Fibroblast of skin of right biceps (primary cell): Measurements from ENCODE around the gene SAT1.

Experiments used
- DNase-seq: peaks from one replicate; pipeline ENCODE4 v3.0.0-alpha.2; 2013

Gene SAT1

GRCh38 chrX:23811656-23812055, 28.7 kb downstream of the SAT1 start:
- no peak for DNase-seq

GRCh38 chrX:23813808-23814207, 30.8 kb downstream of the SAT1 start:
- no peak for DNase-seq

DNA sequence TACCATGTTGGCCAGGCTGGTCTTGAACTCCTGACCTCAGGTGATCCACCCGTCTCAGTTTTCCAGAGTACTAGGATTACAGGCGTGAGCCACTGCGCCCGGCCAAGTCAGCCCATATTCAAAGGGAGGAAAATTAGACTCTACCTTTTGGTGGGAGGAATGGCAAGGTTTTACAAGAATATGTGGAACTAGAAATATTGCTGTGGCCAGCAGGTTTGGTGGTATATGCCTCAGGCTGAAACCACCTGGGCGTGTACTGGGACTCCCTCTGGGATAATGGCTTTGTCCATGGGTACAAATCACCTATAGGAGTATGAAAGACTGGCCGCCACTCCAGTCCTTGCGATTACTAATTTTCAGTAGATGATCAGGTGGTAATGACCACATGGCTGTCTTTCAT, 32.4 kb downstream of the SAT1 start:
- DNase-seq, result no peak

DNA sequence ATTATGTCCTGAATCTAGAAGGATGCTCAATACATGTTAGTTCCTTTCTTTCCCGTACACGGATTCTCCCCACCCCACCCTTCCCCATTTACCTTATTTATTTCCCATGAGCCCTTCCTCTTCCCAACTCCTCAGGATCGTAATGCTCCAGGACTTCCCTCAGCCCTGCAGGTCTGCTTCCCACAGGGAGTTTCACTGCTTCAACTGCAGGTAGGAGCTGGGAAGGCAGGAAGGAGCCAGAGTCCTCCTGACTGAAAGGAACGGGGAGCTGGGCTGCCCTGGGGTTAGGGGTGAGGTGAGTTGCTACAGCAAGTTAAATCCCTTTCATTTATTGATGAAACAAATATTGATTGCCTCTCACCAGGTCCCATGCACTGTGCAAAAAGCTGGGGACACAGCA, 33.2 kb downstream of the SAT1 start:
- DNase-seq, result no peak

- DNase-seq, result no peak
Measured at GRCh38 chrX:23817979-23818336, 35.0 kb downstream of the SAT1 start.

GRCh38 chrX:23819385-23820234, 36.6 kb downstream of the SAT1 start:
- peak; percentile 31 for DNase-seq

DNA sequence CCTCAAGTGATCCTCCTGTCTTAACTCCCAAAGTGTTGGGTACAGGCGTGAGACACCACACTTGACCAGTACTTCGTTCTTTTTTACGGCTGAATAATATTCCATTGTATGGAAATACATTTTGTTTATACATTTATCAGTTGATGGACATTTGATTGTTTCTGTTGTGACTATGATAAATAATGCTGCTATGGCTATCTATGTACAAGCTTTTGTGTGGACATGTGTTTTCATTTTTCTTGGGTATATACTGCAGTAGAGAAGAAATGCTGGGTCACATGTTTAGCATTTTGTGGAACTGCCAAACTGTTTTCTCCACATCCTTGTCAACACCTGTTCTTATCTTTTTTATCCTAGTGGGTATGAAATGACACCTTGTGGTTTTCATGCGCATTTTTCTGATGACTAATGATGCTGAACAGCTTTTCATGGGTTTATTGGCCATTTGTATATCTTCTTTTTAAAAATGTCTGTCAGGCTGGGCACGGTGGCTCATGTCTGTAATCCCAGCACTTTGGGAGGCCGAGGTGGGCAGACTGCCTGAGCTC, 37.3 kb downstream of the SAT1 start:
- DNase-seq, result no peak

GRCh38 chrX:23821847-23822246, 38.9 kb downstream of the SAT1 start:
- DNase-seq, result no peak

DNA sequence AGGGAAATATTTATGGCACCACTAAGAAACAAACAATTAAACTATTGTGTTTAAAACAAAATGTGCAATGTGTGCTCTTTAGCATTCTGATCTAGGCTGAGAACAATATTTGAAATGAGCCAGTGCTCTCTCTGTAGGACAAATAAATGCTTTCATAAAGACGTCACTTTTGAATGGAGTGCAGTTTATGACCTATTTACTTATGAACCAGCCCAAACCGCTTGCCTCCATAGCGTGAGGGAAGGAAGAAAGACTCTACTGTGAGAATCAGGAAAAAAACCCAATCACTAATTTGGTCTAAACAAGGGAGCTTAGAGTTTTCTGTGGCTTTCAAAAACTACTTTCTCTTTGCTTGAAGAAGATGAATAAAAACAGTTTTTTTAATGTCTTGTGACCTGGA, 39.4 kb downstream of the SAT1 start:
- no peak for DNase-seq

GRCh38 chrX:23822841-23823240, 39.9 kb downstream of the SAT1 start:
- DNase-seq, result no peak

GRCh38 chrX:23825675-23826074, 42.7 kb downstream of the SAT1 start:
- DNase-seq, result no peak

- no peak for DNase-seq
Measured at GRCh38 chrX:23826216-23826615, 43.2 kb downstream of the SAT1 start.

GRCh38 chrX:23826653-23827052, 43.7 kb downstream of the SAT1 start:
- DNase-seq, result no peak

DNA sequence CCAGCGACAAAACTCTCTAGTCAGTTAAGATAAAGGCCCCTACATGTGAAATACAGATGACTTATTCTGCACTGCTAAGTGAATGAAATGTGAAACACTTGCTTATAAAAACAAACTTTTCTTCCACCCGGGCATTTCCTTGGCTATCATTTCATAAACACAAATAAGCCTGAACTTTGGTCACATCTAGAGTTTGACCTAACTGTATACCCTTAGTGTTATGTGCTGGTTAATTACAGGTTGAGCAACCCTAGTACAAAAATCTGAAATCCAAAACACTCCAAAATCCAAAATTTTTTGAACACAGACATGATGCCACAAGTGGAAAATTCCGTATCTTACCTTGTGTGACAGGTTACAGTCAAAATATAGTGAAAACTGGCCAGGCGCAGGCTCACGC, 45.9 kb downstream of the SAT1 start:
- no peak for DNase-seq

- DNase-seq, result no peak
Measured at GRCh38 chrX:23832721-23833120, 49.7 kb downstream of the SAT1 start.
